OCI-LY7 (cell line): Measurements from ENCODE around the gene PROSER1. TPM values are rescaled to one million over a fixed set of nuclear protein-coding genes. Genes with fewer than 3 reads are reported as not detected.
A peak's percentile ranks its signal among the peaks of the same experiment; 100 is the strongest.

ENCODE experiments used
- BruUV-seq: library from RNA; stranded (reverse); fragments of 400-500 nt; replicated peaks from 2 replicates; lab custom pipeline; 2021; lab: Mats Ljungman, UMichigan
- CTCF ChIA-PET: fragments of 300-600 bp; sonication (Branson Sonifier 250); formaldehyde crosslinking; loops from one replicate; lab custom pipeline; 2022; ENCODE audit warnings: antibody characterized with exemption; ENCODE audit not compliant: unreplicated experiment; lab: Charles Lee
- POLR2A ChIA-PET: fragments of 300-600 bp; sonication (Branson Sonifier 250); formaldehyde crosslinking; loops from one replicate; lab custom pipeline; 2022; ENCODE audit warnings: antibody characterized with exemption; lab: Charles Lee
- DNase-seq: peaks from one replicate; pipeline ENCODE4 v3.0.0-alpha.2; 2015; ENCODE audit warnings: low spot score
- H2AFZ ChIP-seq: fragments of 200-600 bp; sonication (generic), shearing (Covaris generic); 2 replicates; pipeline ENCODE4 v1.6.1; 2014; ENCODE audit warnings: mild to moderate bottlenecking, antibody characterized with exemption, low read length, moderate library complexity
- H3K27ac ChIP-seq: fragments of 200-600 bp; sonication (generic); 2 replicates; pipeline ENCODE4 v1.5.1; 2014; ENCODE audit warnings: mixed run types, low read depth, mild to moderate bottlenecking, moderate library complexity, low read length, inconsistent platforms; ENCODE audit not compliant: poor library complexity, severe bottlenecking
- H3K36me3 ChIP-seq: fragments of 200-600 bp; sonication (generic); 2 replicates; pipeline ENCODE4 v1.6.1; 2014; ENCODE audit warnings: mild to moderate bottlenecking, antibody characterized with exemption, low read length, moderate library complexity, mixed read lengths; ENCODE audit not compliant: insufficient read depth
- H3K4me1 ChIP-seq: fragments of 200-600 bp; sonication (generic); 2 replicates; pipeline ENCODE4 v1.5.1; 2014; ENCODE audit warnings: mild to moderate bottlenecking, low read length; ENCODE audit not compliant: insufficient read depth, poor library complexity, severe bottlenecking
- H3K4me2 ChIP-seq: fragments of 200-600 bp; sonication (generic); 2 replicates; pipeline ENCODE4 v1.6.1; 2014; ENCODE audit warnings: mild to moderate bottlenecking, low read length
- H3K4me3 ChIP-seq: fragments of 200-600 bp; sonication (generic); 2 replicates; pipeline ENCODE4 v1.5.1; 2014; ENCODE audit warnings: mild to moderate bottlenecking, low read depth, low read length; ENCODE audit not compliant: poor library complexity, severe bottlenecking
- H3K79me2 ChIP-seq: fragments of 200-600 bp; sonication (generic); 2 replicates; pipeline ENCODE4 v1.6.1; 2016; ENCODE audit warnings: low read depth, mild to moderate bottlenecking, low read length, moderate library complexity, mixed read lengths; ENCODE audit not compliant: insufficient read depth
- H3K9me2 ChIP-seq: fragments of 200-600 bp; sonication (generic); 2 replicates; pipeline ENCODE4 v1.6.1; 2016; ENCODE audit warnings: mild to moderate bottlenecking, low read length, mixed read lengths; ENCODE audit not compliant: insufficient read depth
- H3K9me3 ChIP-seq: fragments of 200-600 bp; sonication (generic); 2 replicates; pipeline ENCODE4 v1.6.1; 2014; ENCODE audit warnings: mild to moderate bottlenecking, mixed run types, low read length, mixed read lengths
- H4K20me1 ChIP-seq: fragments of 200-600 bp; sonication (generic); 2 replicates; pipeline ENCODE4 v1.6.1; 2014; ENCODE audit warnings: mild to moderate bottlenecking, antibody characterized with exemption, low read length, moderate library complexity, mixed read lengths; ENCODE audit not compliant: insufficient read depth
- EZH2phosphoT487 ChIP-seq: fragments of 200-600 bp; sonication (generic); IDR thresholded peaks from 2 replicates; pipeline ENCODE4 v1.6.1; 2018; ENCODE audit warnings: low read depth, borderline replicate concordance, mild to moderate bottlenecking, mixed run types, antibody characterized with exemption, low read length, moderate library complexity, mixed read lengths
- intact Hi-C: fragments of 100-400 bp; cut with micrococcal nuclease; formaldehyde crosslinking; loops from one replicate; pipeline ENCODE4 v1.10.0; 2022; ENCODE audit not compliant: unreplicated experiment
- total RNA-seq, 2 experiments: library from RNA; depleted of rRNA in 1 of 2; stranded (reverse); fragments of >200 nt in 1 of 2; shearing (Covaris generic) in 1 of 2; gene quantifications; 2 replicates each; pipeline ENCODE4 v1.2.3, GENCODE V29; 2014 to 2022
- TF ChIP-seq, protein P1 (sequence below): fragments of 200-600 bp; sonication (generic); conservative IDR thresholded peaks from 2 replicates; pipeline ENCODE4 v1.5.1; 2014; ENCODE audit warnings: mild to moderate bottlenecking, antibody characterized with exemption, low read length, moderate library complexity, mixed read lengths

PROSER1 gene
- total RNA-seq, 2 experiments from 2014 or later, result 43.3 to 85.8 TPM

DNA sequence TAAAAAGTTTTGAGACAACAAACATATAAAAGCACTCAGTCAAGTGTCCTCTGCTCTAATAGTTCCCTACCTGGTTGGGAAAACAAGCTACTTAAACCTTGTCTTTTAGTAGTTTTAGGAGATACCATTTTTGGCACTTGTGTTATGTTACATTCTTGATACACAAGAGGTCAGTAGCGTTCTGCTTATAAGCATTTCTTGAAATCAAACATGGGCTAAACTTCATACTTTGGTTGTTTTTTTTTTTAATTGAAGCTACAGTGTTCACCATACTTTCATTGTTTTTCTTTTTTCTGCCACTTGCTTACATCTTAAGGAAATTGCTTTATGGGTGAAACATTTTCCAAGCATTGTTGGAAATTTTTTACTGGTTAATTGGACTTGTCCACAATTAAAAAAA is 13.3 kb upstream of the PROSER1 start:
- H3K36me3 ChIP-seq, result peaks cover 40% of the 10 kb centered on the region
- no peak overlapping the region for H3K4me2 ChIP-seq
- H3K4me1 ChIP-seq, result no peaks in the 10 kb centered on the region
- no TSS peak for BruUV-seq
- ChIA-PET CTCF (no interaction called here), POLR2A (interaction anchor here (1.9 kb wide), 1 partner anchor 13 kb away, joined by 8 read pairs; the partner anchor contains the start of genes NHLRC3 and PROSER1)
- no peaks in the 10 kb centered on the region for H4K20me1 ChIP-seq
- TF ChIP-seq, protein P1, sequence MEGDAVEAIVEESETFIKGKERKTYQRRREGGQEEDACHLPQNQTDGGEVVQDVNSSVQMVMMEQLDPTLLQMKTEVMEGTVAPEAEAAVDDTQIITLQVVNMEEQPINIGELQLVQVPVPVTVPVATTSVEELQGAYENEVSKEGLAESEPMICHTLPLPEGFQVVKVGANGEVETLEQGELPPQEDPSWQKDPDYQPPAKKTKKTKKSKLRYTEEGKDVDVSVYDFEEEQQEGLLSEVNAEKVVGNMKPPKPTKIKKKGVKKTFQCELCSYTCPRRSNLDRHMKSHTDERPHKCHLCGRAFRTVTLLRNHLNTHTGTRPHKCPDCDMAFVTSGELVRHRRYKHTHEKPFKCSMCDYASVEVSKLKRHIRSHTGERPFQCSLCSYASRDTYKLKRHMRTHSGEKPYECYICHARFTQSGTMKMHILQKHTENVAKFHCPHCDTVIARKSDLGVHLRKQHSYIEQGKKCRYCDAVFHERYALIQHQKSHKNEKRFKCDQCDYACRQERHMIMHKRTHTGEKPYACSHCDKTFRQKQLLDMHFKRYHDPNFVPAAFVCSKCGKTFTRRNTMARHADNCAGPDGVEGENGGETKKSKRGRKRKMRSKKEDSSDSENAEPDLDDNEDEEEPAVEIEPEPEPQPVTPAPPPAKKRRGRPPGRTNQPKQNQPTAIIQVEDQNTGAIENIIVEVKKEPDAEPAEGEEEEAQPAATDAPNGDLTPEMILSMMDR, result peak; percentile 75
- no peak for TF ChIP-seq EZH2phosphoT487
- peak; percentile 60 for DNase-seq
- 0 out of 2 replicates have a peak, but pooled peaks cover 4% of the 10 kb centered on the region for H3K9me3 ChIP-seq
- H3K9me2 ChIP-seq, result no peaks in the 10 kb centered on the region
- H3K27ac ChIP-seq, result no peak overlapping the region
- intact Hi-C loops, result loop anchor here (2.0 kb wide), 1 partner anchor 566 kb away; no protein-coding TSS in a partner anchor
- H2AFZ ChIP-seq, result no peak overlapping the region
- H3K79me2 ChIP-seq, result no peaks in the 10 kb centered on the region
- H3K4me3 ChIP-seq, result no peak overlapping the region

DNA sequence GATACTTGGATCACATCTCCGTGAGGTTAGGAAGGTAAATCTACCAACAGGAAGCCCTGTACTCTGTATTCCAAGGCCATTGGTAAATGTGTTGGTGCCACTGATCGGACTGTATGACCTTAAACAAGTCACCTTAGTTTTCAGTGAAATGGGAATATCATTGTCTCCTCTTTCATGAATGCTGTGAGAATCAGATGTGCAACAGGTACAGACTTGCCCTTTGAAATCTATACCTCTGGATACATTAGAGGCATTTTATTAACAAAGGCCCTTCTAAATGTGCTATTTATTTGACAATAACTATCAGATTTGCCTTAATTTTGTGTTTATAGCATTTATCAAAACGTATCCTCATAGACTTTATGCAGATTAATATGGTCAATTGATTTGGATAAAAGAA is 11.4 kb upstream of the PROSER1 start:
- no peaks in the 10 kb centered on the region for H3K9me3 ChIP-seq
- no TSS peak for BruUV-seq

DNA sequence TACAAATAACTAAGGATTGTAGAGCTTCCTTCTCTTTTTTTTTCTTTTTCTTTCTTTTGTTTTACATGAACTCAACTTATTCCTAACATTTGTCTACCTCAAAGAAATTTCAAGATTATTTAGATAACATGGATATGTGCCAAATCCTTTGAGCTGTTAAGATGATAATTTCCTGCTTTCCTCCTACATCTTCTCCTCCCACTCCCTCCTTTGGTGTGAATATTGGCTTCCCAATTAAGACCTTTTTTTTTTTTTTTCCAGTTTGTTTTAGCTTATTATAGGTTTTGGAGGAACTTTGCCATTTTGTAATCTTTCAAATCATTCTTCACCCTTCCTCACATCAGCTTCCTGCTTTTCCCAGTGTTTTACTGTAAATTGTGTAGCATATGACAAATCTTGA is 10.9 kb upstream of the PROSER1 start:
- intact Hi-C loops, result no loop called here
- Histone ChIP-seq H3K36me3 (peaks cover 54% of the 10 kb centered on the region), H3K9me2 (no peaks in the 10 kb centered on the region), H3K4me1 (no peaks in the 10 kb centered on the region), H3K79me2 (no peaks in the 10 kb centered on the region), H3K9me3 (no peaks in the 10 kb centered on the region), H3K27ac (no peak overlapping the region), H4K20me1 (no peaks in the 10 kb centered on the region), H3K4me2 (no peak overlapping the region), H2AFZ (no peak overlapping the region), H3K4me3 (no peak overlapping the region)
- TF ChIP-seq, protein P1, result no peak
- TF ChIP-seq EZH2phosphoT487, result no peak
- CTCF ChIA-PET, result no interaction called here
- no TSS peak for BruUV-seq
- no peak for DNase-seq
- POLR2A ChIA-PET, result interaction anchor here (0.7 to 1.3 kb wide), 5 partner anchors 10 to 603 kb away, joined by 3 to 5 read pairs (median 4); partner anchors contain the start of gene NHLRC3

More for the DNA sequence above, 11.4 kb upstream of the PROSER1 start:
- ChIA-PET CTCF (no interaction called here), POLR2A (interaction anchor here (0.7 to 1.1 kb wide), 3 partner anchors 13 to 603 kb away, joined by 3 to 4 read pairs (median 4); no protein-coding TSS in a partner anchor)
- intact Hi-C loops, result no loop called here
- no peaks in the 10 kb centered on the region for H4K20me1 ChIP-seq
- H3K4me2 ChIP-seq, result no peak overlapping the region
- no peaks in the 10 kb centered on the region for H3K9me2 ChIP-seq
- no peak overlapping the region for H3K4me3 ChIP-seq
- H2AFZ ChIP-seq, result no peak overlapping the region
- H3K79me2 ChIP-seq, result no peaks in the 10 kb centered on the region
- peaks cover 50% of the 10 kb centered on the region for H3K36me3 ChIP-seq
- no peak for DNase-seq
- no peak for TF ChIP-seq EZH2phosphoT487
- TF ChIP-seq, protein P1, result no peak
- H3K4me1 ChIP-seq, result no peaks in the 10 kb centered on the region
- H3K27ac ChIP-seq, result no peak overlapping the region
